Uterus (tissue), 2 donors: ENCODE results near the gene ITGA2.

Experiments used
- CTCF ChIP-seq, 4 experiments: fragments of 200-600 bp in 2 of 4; fragments of 450-650 bp in 2 of 4; sonication (generic) in 2 of 4; IDR thresholded peaks; one replicate each; pipeline ENCODE4 v1.5.1; 2016 to 2019; ENCODE audit warnings: antibody characterized with exemption in 4 of 4, mild to moderate bottlenecking in 2 of 4, moderate library complexity in 1 of 4
- POLR2A ChIP-seq, 2 donors: fragments of 450-650 bp; IDR thresholded peaks; one replicate each; pipeline ENCODE4 v1.6.1; 2016; ENCODE audit warnings: antibody characterized with exemption in 2 of 2, mild to moderate bottlenecking in 1 of 2, moderate library complexity in 1 of 2

GRCh38 chr5:53128481-53128880, 139.3 kb downstream of the ITGA2 start:
- TF ChIP-seq CTCF (IDR thresholded peaks at IDR 0.05) (no peak), POLR2A (IDR thresholded peaks at IDR 0.05) (no peak)
